Measurements from ENCODE around the gene ELAVL1.
"Not testable (repeated sequence)": the region's sequence is repeated elsewhere in the genome, so short reads cannot be mapped to it uniquely, and the experiment has no call there.

Gene ELAVL1

GRCh38 chr19:7932930-7933300, 72.5 kb downstream of the ELAVL1 start:
- DNase-seq: no peak

DNA sequence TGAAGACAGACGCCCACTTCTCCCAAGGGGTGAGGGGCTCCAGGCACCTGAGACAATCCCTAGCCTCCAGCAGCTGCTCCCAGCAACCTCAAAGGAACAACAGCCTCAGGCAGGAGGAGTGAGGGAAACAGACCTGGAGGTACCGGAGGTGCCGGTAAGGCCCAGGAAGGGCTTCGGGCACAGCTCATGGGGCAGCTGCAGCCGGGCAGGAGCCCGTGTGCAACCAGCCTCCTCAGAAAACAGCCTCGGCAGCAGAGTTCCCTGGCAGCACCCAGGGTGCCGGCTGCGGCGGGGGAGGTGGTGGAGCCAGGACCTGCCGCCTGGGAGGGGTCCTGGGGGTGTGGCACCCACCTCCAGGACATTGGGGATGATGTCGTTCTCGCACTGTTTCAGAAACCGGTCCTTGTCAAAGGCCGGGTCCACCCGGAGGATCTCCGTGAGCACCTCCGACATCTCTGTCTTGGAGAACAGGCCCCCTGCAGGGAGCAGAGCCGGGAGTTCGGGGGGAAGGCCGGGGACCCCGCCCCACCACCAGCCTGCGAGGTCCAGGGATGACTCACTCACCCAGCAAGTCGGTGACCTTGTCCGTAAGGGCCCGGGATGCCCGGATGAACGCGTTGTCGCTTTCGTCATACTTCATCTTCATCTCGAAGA, 73.0 kb downstream of the ELAVL1 start:
- no peak for DNase-seq

- no peak for DNase-seq
These were observed 74.0 kb downstream of the ELAVL1 start for GRCh38 chr19:7931221-7932061.

DNA sequence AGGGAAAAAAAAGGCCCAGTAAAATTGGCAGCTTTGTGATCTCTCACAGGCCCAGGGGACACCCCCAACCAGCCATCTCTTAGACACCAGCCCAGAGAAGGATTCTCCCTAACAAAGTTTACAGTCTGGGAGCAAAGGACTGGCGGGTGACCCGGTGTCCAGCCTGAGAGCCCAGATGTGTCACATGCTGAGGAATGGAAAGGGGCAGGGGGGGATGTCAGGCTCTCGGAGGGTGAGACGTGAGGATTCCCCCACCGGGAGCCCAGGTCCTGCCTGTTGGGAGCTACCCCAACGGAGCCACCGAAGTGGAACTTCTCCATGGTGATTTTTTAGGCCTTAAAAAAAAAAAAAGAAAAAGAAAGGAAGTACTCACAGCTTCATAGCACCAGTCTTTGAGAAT, 74.7 kb downstream of the ELAVL1 start:
- DNase-seq: no peak

GRCh38 chr19:7930030-7930429, 75.4 kb downstream of the ELAVL1 start:
- not testable (repeated sequence) for DNase-seq

- no peak for DNase-seq
These were observed 76.4 kb downstream of the ELAVL1 start for GRCh38 chr19:7928741-7929701.

- no peak for DNase-seq
These were observed 77.1 kb downstream of the ELAVL1 start for GRCh38 chr19:7928334-7928706.

DNA sequence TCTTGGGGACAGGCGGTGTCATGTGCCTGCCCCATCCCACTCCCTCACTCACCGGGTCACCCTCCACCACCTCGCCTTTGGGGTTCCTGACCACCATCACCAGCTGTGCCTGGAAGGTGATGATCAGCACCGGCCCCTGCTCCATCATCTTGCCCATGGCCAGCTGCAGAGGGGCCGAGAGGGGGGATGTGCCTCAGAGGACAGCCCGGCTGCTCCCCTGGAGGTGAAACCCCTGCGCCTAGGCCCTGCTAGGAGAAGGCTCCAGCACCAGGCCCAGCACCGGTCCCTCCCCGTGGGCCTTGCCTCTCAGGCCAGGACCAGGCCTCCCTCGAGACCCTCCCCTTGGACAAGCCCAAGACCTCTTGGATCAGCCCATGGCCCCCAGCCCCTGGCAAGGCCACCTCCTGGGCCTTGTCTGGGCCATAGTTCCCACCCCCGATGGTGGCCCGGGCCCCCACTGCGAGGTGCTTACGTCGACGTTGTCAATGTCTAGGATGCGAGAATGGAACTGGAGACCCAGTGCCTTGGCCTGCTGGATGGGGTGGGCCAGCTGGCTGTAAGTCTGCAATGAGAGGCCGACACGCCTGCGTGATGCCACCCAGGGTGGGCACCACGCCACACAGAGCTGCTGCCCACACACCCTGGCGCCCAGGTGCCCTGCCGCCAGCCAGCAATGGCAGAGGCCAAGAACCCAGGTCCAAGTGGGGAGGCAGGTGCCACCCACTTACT, 77.7 kb downstream of the ELAVL1 start:
- DNase-seq: no peak

DNA sequence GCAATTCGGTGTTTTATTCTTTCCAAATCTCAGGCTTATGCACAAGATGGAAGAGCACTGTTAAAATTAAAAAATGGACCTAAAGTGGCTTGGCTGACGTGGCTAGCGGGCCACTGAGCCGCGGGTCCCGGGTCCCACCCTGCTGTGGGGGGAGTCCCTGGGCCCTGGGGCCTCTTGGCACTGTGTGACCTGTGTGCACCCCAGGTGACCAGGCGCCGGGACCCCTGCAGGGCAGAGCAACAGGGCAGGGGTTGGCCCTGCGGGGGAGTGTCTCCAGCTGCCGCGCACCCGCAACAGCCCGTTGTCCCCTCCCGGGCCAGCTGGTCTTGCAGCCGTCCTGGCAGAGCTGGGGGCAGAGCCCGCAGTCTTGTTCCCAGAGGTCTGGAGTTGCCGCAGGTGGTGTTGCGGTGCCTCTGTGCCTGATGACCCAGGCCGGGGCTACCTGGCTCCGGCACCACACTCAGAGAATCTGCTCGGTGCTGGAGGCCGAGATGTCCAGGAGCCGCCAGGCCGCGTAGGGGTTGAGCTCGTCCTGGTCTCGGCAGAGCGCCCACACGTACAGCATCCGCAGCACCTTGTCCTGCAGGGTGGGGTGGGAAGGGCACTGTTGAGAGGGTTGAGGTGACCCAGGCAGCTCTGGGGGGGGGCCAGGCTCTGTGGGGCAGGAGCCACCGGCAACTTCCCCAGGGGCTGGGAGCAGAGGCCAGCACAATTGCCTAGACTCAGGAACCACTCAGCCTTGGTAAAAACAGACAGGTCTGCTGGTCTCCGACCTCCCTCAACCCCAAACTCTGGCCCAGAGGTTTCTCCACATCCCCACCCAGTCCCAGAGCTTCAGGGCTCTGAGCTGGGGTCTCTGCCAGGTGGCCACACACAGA, 78.5 kb downstream of the ELAVL1 start:
- no peak for DNase-seq

GRCh38 chr19:7926021-7926726, 79.3 kb downstream of the ELAVL1 start, which contains the start of gene CTXN1:
Gene CTXN1 (minus strand): TSS chr19:7926135. CDS start chr19:7925538, 597 bp downstream.
- DNase-seq: no peak

- no peak for DNase-seq
These were observed 80.1 kb downstream of the ELAVL1 start for GRCh38 chr19:7925171-7925851.

DNA sequence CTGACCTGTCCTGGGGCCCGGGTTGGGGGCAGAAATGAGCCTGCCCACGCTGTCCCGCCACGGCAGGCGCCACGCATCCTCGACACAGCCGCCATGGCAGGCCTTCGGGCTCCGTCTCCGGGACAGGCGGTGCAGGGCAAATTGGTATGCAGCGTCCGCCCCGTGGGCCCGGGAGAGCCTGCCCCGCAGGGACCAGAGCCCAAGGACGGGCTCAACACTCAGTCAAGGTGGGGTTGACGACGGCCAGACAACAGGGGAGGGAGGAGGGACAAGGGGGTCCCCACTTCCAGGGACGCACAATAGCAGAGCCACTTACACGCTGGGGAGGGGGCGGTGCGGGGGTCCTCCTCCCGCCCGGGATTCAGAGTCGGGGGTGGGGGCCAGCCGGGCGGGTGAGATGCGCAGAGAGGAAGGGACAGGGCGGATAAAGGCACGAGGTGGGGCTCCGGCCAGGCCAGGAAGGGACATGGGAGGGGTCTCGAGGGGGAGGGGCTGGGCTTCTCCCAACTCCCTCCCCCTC, 80.7 kb downstream of the ELAVL1 start:
- no peak for DNase-seq

- no peak for DNase-seq
These were observed 81.2 kb downstream of the ELAVL1 start for GRCh38 chr19:7924241-7924640.

- no peak for DNase-seq
These were observed 81.9 kb downstream of the ELAVL1 start for GRCh38 chr19:7923295-7924191.

DNA sequence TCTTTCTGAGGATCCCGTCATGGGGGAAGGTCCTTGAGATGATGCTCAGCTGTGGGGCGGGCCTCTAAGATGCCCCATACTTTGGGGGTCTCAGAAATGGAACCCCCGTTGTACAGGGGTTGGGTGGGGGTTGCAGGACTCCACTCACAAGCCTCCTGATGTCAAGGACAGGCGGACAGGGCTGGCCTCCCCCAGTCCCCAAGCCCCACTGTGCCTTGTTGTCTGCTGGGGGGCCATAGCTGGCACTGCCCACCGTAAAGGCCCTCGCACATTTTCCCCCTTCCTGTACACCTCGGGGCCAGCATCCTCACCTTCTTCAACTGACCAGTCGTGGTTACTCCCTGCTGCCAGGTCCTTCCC, 82.6 kb downstream of the ELAVL1 start:
- no peak for DNase-seq

- no peak for DNase-seq
These were observed 83.2 kb downstream of the ELAVL1 start for GRCh38 chr19:7921967-7922835.

GRCh38 chr19:7921302-7921966, 84.0 kb downstream of the ELAVL1 start:
- DNase-seq: no peak
